Measurements from ENCODE around the gene ATP10B.

ATP10B gene

DNA sequence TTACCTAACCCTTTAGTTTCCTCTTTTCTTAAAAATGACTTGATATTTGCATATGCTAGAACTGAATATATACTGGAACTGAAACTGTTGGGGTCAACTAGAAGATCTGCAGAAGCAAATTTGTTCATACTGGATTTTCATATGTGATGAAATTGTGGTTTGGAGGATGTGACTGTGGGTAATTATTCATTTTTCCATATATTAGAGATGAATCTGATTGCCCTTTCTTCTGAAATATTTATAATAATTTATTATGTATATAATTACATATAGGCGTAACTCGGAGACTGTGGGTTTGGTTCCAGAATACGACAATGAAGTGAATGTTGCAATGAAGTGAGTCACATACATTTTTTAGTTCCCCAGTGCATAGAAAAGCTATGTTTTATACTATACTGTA, 149.1 kb downstream of the ATP10B start:
- H3K36me3 Mint-ChIP-seq (ENCODE audit: low read depth) = no peaks in the 10 kb centered on the region
- H3K27me3 Mint-ChIP-seq = peaks cover 2% of the 10 kb centered on the region
- no peaks in the 10 kb centered on the region for H3K9me3 Mint-ChIP-seq
- peaks cover 40% of the 10 kb centered on the region for H3K4me1 Mint-ChIP-seq (ENCODE audit: low read depth)
- no peak overlapping the region for H3K27ac Mint-ChIP-seq
- intact Hi-C loops (cut with micrococcal nuclease) = loop anchor here (10.0 kb wide), 2 partner anchors 198 to 278 kb away; partner anchors contain the start of gene PTTG1
- H3K4me3 Mint-ChIP-seq = no peak overlapping the region

DNA sequence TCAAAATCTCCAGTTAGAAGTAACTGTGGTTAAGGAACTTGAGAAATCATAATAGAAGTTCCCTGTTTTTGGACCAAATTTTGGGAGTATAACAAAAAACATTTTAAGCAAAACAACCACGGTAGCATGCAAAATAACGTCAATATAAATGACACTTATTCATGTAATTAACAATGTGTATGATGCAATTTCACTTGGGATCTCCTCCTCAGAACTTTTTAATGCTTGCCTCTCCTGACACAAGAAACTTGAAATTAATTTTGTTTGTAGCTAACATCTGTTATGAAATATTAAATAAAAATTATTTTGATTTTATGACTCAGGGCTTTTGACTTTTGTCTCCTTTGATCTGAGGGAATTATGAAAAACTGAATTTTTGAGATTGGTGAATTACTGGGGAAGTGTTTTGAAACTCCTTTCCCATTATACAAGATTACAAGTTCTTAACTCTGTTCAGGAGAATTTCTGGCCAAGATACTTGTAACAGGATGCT, 149.7 kb downstream of the ATP10B start:
- Mint-ChIP-seq H3K4me3 (no peak overlapping the region), H3K27me3 (no peaks in the 10 kb centered on the region), H3K4me1 (ENCODE audit: low read depth) (peaks cover 35% of the 10 kb centered on the region), H3K9me3 (no peaks in the 10 kb centered on the region), H3K27ac (no peak overlapping the region), H3K36me3 (ENCODE audit: low read depth) (no peaks in the 10 kb centered on the region)
- intact Hi-C loops (cut with micrococcal nuclease) = loop anchor here (10.0 kb wide), 2 partner anchors 198 to 278 kb away; partner anchors contain the start of gene PTTG1

DNA sequence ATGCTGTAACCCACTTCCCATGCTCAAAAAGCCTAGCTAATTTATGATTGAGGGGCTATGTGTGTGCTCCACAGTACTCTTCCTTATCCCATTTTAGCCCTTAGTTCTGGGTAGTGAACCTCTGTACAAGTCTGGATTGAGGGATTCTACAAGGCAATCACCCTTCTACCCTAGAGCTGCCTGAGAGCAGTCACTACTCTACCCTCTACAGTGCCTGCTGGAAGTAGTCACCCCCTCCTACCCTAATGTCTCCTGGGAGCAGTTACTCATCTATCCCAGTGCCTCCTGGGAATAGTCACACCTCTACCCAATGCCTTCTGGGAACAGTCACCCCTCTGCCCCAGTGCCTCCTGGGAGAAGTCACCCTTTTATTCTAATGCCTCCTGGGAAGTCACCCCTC, 150.6 kb downstream of the ATP10B start:
- Mint-ChIP-seq H3K9me3 (no peaks in the 10 kb centered on the region), H3K4me3 (no peak overlapping the region), H3K27me3 (no peaks in the 10 kb centered on the region), H3K4me1 (ENCODE audit: low read depth) (peaks cover 34% of the 10 kb centered on the region), H3K27ac (peak overlapping the region; percentile 70), H3K36me3 (ENCODE audit: low read depth) (no peaks in the 10 kb centered on the region)
- intact Hi-C loops (cut with micrococcal nuclease) = loop anchor here (10.0 kb wide), 2 partner anchors 197 to 277 kb away; partner anchors contain the start of gene PTTG1

DNA sequence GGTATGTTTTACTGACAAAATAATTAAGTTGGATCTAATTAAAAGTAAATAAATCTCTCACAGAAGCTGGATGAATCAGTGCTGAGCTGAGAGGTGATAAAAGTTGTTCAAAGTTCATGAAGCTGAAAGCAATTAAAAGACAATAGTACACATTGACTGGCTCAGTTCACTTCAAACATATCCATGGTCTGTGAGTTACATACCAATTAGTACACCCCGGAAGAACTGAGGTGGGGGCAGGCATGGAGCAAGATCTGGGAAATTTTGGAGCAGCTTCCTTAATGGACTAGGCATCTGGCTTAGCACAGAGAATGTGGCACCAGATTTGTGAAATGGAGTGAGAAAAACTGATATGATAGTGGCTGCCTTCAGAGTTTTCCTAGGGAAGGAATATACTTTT, 152.7 kb downstream of the ATP10B start:
- no peaks in the 10 kb centered on the region for H3K27me3 Mint-ChIP-seq
- H3K4me3 Mint-ChIP-seq = no peak overlapping the region
- peak overlapping the region; percentile 15 for H3K27ac Mint-ChIP-seq
- H3K4me1 Mint-ChIP-seq (ENCODE audit: low read depth) = peaks cover 47% of the 10 kb centered on the region
- intact Hi-C loops (cut with micrococcal nuclease) = loop anchor here (10.0 kb wide), 1 partner anchor 136 kb away; no protein-coding TSS in a partner anchor
- no peaks in the 10 kb centered on the region for H3K36me3 Mint-ChIP-seq (ENCODE audit: low read depth)
- H3K9me3 Mint-ChIP-seq = no peaks in the 10 kb centered on the region

DNA sequence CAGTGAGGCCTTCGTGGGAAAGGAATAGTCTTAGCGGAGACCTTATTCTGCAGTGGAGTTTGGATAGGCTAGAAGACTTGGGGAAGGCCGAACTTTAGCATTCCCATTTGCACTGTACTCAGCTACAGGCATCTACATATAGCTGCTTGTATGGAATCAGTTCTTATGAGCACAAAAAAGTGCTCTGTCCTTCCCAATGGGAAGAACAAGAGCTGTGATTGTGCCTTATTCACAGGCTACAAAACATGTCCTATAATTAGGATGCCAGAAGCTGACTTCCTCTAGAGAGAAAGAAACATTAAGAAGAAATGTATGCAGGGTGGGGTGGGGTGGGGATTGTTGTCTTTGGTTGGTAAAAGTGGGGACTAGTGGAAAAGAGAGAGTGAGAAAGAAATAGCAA, 154.7 kb downstream of the ATP10B start:
- Mint-ChIP-seq H3K4me3 (no peak overlapping the region), H3K27me3 (no peaks in the 10 kb centered on the region), H3K36me3 (ENCODE audit: low read depth) (no peaks in the 10 kb centered on the region), H3K9me3 (no peaks in the 10 kb centered on the region), H3K4me1 (ENCODE audit: low read depth) (peaks cover 55% of the 10 kb centered on the region), H3K27ac (no peak overlapping the region)
- intact Hi-C loops (cut with micrococcal nuclease) = loop anchor here (10.0 kb wide), 1 partner anchor 138 kb away; no protein-coding TSS in a partner anchor

DNA sequence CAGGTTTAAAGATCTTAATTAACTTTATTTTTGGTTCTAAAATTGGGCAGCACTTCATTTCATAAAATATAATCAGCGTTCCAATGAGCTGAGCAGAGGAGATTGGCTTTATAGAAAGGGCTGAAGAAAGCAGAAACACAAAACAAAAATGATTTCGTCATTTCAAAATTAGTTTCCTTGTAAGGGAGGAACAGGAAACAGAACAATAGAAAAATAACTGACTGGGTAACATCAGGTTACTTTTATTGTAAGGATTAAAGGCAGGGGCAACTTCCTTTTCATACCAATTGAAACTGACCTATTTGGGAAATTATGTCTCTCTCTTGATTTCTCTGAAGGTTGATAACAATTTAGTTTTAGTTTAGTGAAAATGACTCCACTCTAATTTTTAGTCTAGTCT, 157.1 kb downstream of the ATP10B start:
- Mint-ChIP-seq H3K9me3 (no peaks in the 10 kb centered on the region), H3K27me3 (no peaks in the 10 kb centered on the region), H3K4me1 (ENCODE audit: low read depth) (peaks cover 35% of the 10 kb centered on the region), H3K27ac (peak overlapping the region; percentile 82), H3K36me3 (ENCODE audit: low read depth) (no peaks in the 10 kb centered on the region), H3K4me3 (no peak overlapping the region)
- intact Hi-C loops (cut with micrococcal nuclease) = loop anchor here (10.0 kb wide), 1 partner anchor 140 kb away; no protein-coding TSS in a partner anchor

DNA sequence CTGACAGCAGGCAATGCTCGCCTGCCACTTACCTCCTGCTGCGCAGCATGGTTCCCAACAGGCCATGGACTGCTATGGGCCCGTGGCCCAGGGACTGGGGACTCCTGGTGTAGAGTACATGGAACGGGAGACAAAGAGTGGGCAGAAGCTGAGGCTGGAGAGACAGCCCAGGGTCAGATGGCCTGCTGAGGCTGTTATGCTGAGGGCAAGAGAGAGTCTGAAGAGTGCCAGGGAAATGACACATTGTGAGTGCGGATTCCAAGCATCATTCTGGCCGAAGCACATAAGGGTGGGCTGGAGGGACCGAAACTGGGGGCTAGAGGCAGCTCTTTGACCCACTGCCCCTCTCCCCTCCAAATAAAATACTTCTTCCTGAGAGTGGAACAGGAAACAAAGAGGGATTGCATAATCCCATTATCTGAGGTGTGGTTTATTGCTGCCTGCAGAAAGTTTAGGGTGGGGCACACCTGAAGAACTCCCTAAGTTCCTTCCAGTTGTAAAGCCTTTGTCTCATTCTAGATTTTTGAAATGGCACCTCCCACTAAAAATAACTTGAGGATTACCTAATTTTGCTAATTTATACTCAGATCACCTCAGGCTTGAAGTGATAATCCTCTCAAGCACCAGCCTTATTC, 158.1 kb downstream of the ATP10B start:
- intact Hi-C loops (cut with micrococcal nuclease) = loop anchor here (10.0 kb wide), 1 partner anchor 141 kb away; no protein-coding TSS in a partner anchor
- H3K4me3 Mint-ChIP-seq = no peak overlapping the region
- no peak overlapping the region for H3K27ac Mint-ChIP-seq
- peaks cover 28% of the 10 kb centered on the region for H3K4me1 Mint-ChIP-seq (ENCODE audit: low read depth)
- no peaks in the 10 kb centered on the region for H3K36me3 Mint-ChIP-seq (ENCODE audit: low read depth)
- no peaks in the 10 kb centered on the region for H3K27me3 Mint-ChIP-seq
- H3K9me3 Mint-ChIP-seq = no peaks in the 10 kb centered on the region

DNA sequence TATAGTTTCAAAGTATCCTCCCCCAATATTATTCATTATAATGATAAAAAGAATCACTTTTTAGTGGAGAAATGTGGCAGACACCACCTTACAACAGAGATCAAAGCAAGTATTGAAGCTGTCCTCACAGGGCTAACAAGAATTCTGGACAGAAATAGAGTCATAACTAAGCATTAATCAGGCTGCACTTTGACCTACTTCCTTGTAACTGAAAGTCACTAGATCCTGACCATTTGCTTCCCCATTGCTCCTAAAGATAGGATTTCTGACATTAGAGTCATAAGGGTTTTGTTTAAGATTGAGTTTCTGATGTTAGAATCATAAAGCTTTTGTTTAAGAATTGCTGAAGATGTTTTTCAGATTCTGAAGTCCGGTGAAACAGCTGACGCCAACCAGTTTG, 159.7 kb downstream of the ATP10B start:
- no peaks in the 10 kb centered on the region for H3K36me3 Mint-ChIP-seq (ENCODE audit: low read depth)
- H3K4me3 Mint-ChIP-seq = no peak overlapping the region
- intact Hi-C loops (cut with micrococcal nuclease) = loop anchor here (10.0 kb wide), 1 partner anchor 143 kb away; no protein-coding TSS in a partner anchor
- no peak overlapping the region for H3K27ac Mint-ChIP-seq
- H3K27me3 Mint-ChIP-seq = no peaks in the 10 kb centered on the region
- no peaks in the 10 kb centered on the region for H3K9me3 Mint-ChIP-seq
- peaks cover 38% of the 10 kb centered on the region for H3K4me1 Mint-ChIP-seq (ENCODE audit: low read depth)

DNA sequence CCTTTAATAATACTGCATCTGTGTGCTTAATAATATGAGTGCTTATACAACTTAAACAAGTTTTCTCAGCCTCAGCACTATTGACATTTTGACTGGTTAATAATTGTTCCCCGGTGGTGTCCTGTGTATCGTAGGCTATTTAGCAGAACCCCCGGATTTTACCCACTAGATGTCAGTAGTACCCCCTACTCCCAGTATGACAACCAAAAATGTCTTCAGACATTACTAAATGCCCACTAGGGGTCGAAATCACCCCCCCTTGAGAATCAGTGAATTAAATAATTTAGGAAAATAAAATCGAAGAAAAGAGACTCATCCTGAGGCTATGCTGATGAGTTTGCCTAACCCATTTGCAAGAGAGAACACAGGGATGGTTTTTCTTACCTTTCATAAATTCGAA, 166.3 kb downstream of the ATP10B start:
- no peak overlapping the region for H3K27ac Mint-ChIP-seq
- H3K27me3 Mint-ChIP-seq = peaks cover 1% of the 10 kb centered on the region
- H3K9me3 Mint-ChIP-seq = no peaks in the 10 kb centered on the region
- no peaks in the 10 kb centered on the region for H3K36me3 Mint-ChIP-seq (ENCODE audit: low read depth)
- peaks cover 10% of the 10 kb centered on the region for H3K4me1 Mint-ChIP-seq (ENCODE audit: low read depth)
- intact Hi-C loops (cut with micrococcal nuclease) = loop anchor here (10.0 kb wide), 1 partner anchor 99 kb away; no protein-coding TSS in a partner anchor
- no peak overlapping the region for H3K4me3 Mint-ChIP-seq

DNA sequence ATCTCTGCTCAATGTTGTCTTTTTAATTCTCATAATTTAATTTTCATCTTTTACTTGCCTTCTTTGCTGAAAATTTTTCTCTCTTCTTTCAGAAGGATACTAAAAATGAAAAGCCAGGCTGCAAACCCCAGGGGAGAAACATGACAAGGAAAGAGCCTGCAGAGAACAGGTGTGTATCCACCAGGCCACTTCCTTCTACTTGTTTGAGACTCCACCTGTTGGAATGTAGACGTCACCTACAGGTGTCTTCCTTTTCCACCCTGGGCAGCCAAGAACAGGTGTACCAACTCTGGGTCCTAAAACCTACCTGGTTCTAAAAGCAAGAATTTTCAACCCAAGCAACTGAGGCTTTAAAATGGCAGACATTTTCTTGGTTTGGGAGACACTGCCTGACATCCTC, 166.8 kb downstream of the ATP10B start:
- intact Hi-C loops (cut with micrococcal nuclease) = loop anchor here (10.0 kb wide), 1 partner anchor 100 kb away; no protein-coding TSS in a partner anchor
- Mint-ChIP-seq H3K36me3 (ENCODE audit: low read depth) (no peaks in the 10 kb centered on the region), H3K4me1 (ENCODE audit: low read depth) (peaks cover 10% of the 10 kb centered on the region), H3K9me3 (no peaks in the 10 kb centered on the region), H3K27me3 (peaks cover 1% of the 10 kb centered on the region), H3K4me3 (no peak overlapping the region), H3K27ac (no peak overlapping the region)

DNA sequence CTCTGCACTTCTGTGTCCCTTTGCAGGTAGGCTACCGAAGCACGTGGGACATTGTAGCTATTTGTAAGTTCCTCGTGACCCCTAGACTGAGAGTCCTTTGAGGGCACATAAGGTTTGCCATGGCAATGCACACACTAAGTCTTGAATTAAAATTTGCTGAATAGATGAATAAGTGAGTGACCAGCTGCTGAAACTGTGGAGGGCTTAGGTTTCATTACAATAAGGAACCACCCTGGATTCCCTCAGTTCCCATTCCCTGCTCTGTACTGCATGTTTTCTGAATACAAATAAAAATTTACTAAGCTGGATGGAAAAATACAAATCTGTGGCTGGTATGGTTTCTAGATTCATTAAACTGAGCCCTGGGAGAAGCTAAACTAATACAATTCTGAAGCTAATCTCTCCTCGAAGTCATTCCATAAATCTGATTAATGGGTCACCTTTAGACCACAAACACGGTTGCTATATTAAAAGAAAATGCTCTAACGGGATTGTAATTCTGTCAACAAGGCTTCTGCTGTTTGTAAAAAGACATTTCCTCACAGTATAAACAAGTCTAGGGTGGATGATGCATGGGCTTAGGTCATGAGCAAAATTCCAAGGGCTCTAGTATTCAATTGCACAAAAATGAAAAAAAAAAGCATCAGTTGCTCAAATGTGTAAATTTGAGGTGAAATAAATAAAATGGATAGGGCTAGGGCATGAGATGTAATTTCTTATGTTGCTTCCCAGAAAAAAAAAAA, 172.3 kb downstream of the ATP10B start:
- no peaks in the 10 kb centered on the region for H3K9me3 Mint-ChIP-seq
- peaks cover 3% of the 10 kb centered on the region for H3K27me3 Mint-ChIP-seq
- H3K4me1 Mint-ChIP-seq (ENCODE audit: low read depth) = no peaks in the 10 kb centered on the region
- no peak overlapping the region for H3K4me3 Mint-ChIP-seq
- no peaks in the 10 kb centered on the region for H3K36me3 Mint-ChIP-seq (ENCODE audit: low read depth)
- intact Hi-C loops (cut with micrococcal nuclease) = loop anchor here (10.0 kb wide), 1 partner anchor 105 kb away; no protein-coding TSS in a partner anchor
- H3K27ac Mint-ChIP-seq = no peak overlapping the region

DNA sequence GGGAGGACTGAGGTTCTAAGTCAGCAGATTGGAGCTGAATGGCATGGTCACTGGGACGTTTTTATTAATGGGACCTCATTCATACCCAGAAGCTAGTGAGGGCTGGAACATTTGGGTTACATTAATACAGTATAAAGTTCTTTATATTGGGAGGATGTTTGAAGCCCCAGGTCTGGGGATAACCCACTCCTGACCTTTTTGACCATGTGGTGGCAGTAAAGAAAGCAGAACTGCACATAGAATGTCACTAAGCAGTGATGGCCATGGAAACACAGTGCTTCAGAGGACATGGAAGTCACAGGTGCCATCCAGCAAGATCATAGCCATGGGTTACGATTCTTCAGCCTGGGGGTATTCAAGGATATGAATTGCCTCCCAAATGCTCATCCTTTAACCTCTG, 176.0 kb downstream of the ATP10B start:
- intact Hi-C loops (cut with micrococcal nuclease) = no loop called here
- Mint-ChIP-seq H3K27me3 (peaks cover 8% of the 10 kb centered on the region), H3K4me1 (ENCODE audit: low read depth) (no peaks in the 10 kb centered on the region), H3K4me3 (no peak overlapping the region), H3K27ac (no peak overlapping the region), H3K9me3 (no peaks in the 10 kb centered on the region), H3K36me3 (ENCODE audit: low read depth) (no peaks in the 10 kb centered on the region)

DNA sequence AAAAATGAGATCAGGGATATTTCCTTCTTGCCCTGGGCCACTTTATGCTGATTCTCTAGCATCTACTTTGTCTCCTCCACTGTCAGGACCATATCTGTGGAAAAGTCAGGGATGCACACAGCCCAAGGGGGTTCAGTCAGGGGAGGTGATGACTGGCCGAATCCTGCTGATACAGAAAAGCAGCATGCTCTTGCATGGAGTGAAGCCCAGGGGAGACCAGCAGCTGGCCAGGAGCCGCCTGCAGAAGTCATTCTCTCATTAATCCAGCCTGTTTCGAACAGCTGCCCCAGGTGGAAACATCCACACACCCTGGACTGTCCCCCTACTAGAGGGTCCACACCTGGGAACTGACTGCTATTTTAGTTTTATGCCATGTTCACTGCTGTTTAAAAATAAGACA, 177.1 kb downstream of the ATP10B start:
- intact Hi-C loops (cut with micrococcal nuclease) = no loop called here
- H3K4me1 Mint-ChIP-seq (ENCODE audit: low read depth) = no peaks in the 10 kb centered on the region
- peaks cover 13% of the 10 kb centered on the region for H3K27me3 Mint-ChIP-seq
- H3K36me3 Mint-ChIP-seq (ENCODE audit: low read depth) = no peaks in the 10 kb centered on the region
- no peak overlapping the region for H3K27ac Mint-ChIP-seq
- no peaks in the 10 kb centered on the region for H3K9me3 Mint-ChIP-seq
- H3K4me3 Mint-ChIP-seq = no peak overlapping the region

DNA sequence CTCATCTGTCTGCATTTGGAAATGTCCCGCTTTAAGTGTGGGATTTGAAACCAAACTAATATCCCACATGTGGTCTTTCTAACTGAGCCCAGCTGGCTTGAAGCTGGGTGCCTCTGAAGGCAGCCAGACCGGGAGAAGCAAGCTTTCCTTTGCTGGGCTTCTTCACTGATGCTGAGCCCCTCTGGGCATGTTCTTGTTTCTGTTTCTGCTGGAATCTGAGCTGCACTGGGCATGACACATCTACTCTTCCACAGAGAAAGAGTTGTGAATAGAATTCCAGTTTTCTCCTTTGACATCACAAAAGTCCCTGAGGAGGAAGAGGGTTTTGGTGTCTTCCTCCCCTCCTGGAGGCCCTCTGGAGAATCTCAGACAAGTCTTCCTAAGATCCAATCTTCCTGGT, 179.5 kb downstream of the ATP10B start:
- Mint-ChIP-seq H3K36me3 (ENCODE audit: low read depth) (no peaks in the 10 kb centered on the region), H3K27me3 (peaks cover 13% of the 10 kb centered on the region), H3K4me3 (no peak overlapping the region), H3K27ac (no peak overlapping the region), H3K4me1 (ENCODE audit: low read depth) (no peaks in the 10 kb centered on the region), H3K9me3 (no peaks in the 10 kb centered on the region)
- intact Hi-C loops (cut with micrococcal nuclease) = no loop called here
